HepG2 (cell line): Measurements from ENCODE around the gene SRF. TPM values are rescaled to one million over a fixed set of nuclear protein-coding genes. Genes with fewer than 3 reads are reported as not detected.

Source experiments
- ATAD3A ChIP-seq: sonication (generic); formaldehyde crosslinking; IDR thresholded peaks from 2 replicates; pipeline ENCODE4 v1.4.0; 2020; ENCODE audit warnings: missing genetic modification reagents
- ATM ChIP-seq: fragments of 450-650 bp; IDR thresholded peaks from 2 replicates; pipeline ENCODE4 v1.7.1; 2017; ENCODE audit warnings: mild to moderate bottlenecking, borderline replicate concordance
- DNMT3B ChIP-seq: conservative IDR thresholded peaks from 2 replicates; pipeline ENCODE4 v1.6.1; 2016; ENCODE audit warnings: missing biosample characterization, control low read depth
- GTF2F1 ChIP-seq: fragments of 150-350 bp; IDR thresholded peaks from 2 replicates; pipeline ENCODE4 v1.6.1; 2014; ENCODE audit warnings: low read length
- JUN ChIP-seq: sonication (generic); formaldehyde crosslinking; IDR thresholded peaks from 2 replicates; pipeline ENCODE4 v1.4.0; 2020; ENCODE audit warnings: mild to moderate bottlenecking, missing genetic modification reagents
- NCOA5 ChIP-seq: sonication (generic); formaldehyde crosslinking; IDR thresholded peaks from 2 replicates; pipeline ENCODE4 v1.4.0; 2020; ENCODE audit warnings: missing genetic modification reagents
- PAF1 ChIP-seq: IDR thresholded peaks from 2 replicates; pipeline ENCODE4 v1.6.1; 2016; ENCODE audit warnings: missing genetic modification reagents, missing compliant biosample characterization
- RARA ChIP-seq: IDR thresholded peaks from 2 replicates; pipeline ENCODE4 v1.6.1; 2016; ENCODE audit warnings: missing genetic modification reagents, missing compliant biosample characterization
- TARDBP ChIP-seq: sonication (generic); formaldehyde crosslinking; IDR thresholded peaks from 2 replicates; pipeline ENCODE4 v1.8.0; 2022; ENCODE audit warnings: mild to moderate bottlenecking, missing genetic modification reagents
- TEF ChIP-seq: sonication (generic); formaldehyde crosslinking; IDR thresholded peaks from 2 replicates; pipeline ENCODE4 v1.5.0; 2020; ENCODE audit warnings: missing genetic modification reagents
- ZNF432 ChIP-seq: sonication (generic); formaldehyde crosslinking; IDR thresholded peaks from 2 replicates; pipeline ENCODE4 v1.5.0; 2020; ENCODE audit warnings: missing genetic modification reagents, mild to moderate bottlenecking, borderline replicate concordance
- ZNF749 ChIP-seq: sonication (generic); formaldehyde crosslinking; IDR thresholded peaks from 2 replicates; pipeline ENCODE4 v1.8.0; 2022; ENCODE audit warnings: mild to moderate bottlenecking, missing genetic modification reagents, moderate library complexity, borderline replicate concordance
- ZNF879 ChIP-seq: sonication (generic); formaldehyde crosslinking; IDR thresholded peaks from 2 replicates; pipeline ENCODE4 v1.8.1; 2023; ENCODE audit warnings: missing genetic modification reagents
- ZSCAN31 ChIP-seq: sonication (generic); formaldehyde crosslinking; IDR thresholded peaks from 2 replicates; pipeline ENCODE4 v1.5.0; 2020; ENCODE audit warnings: low read depth, mild to moderate bottlenecking, missing genetic modification reagents
- polyA plus RNA-seq, 8 experiments: library from polyadenylated mRNA; depleted of rRNA in 3 of 8; stranded (reverse) in 7 of 8; unstranded in 1 of 8; fragments of >200 nt; fragmentation: Illumina TruSeq in 4 of 8; extraction: Trizol in 4 of 8; gene quantifications; 2 replicates each; pipeline versions ENCODE4 v1.2.1 to v1.2.3, GENCODE V29; 2011 to 2016; ENCODE audit warnings: low read depth in 4 of 8, missing spikeins in 1 of 8, mixed read lengths in 1 of 8; ENCODE audit not compliant: insufficient read depth in 1 of 8
- total RNA-seq, 5 experiments: library from RNA; depleted of rRNA; stranded (reverse); fragments of >200 nt; fragmentation: Illumina TruSeq; extraction: Trizol; gene quantifications; 2 replicates each; pipeline ENCODE4 v1.2.3, GENCODE V29; 2016; ENCODE audit warnings: low read depth in 1 of 5
- TF ChIP-seq, protein P1 (sequence below): sonication (generic); formaldehyde crosslinking; IDR thresholded peaks from 2 replicates; pipeline ENCODE4 v1.4.0; 2020; ENCODE audit warnings: missing genetic modification reagents, borderline replicate concordance
- TF ChIP-seq, protein P2 (sequence below): sonication (generic); formaldehyde crosslinking; IDR thresholded peaks from 2 replicates; pipeline ENCODE4 v1.5.0; 2020; ENCODE audit warnings: missing genetic modification reagents
- TF ChIP-seq, protein P3 (sequence below): sonication (generic); formaldehyde crosslinking; IDR thresholded peaks from 2 replicates; pipeline ENCODE4 v1.4.0; 2020; ENCODE audit warnings: mild to moderate bottlenecking, missing genetic modification reagents
- TF ChIP-seq, protein P4 (sequence below): sonication (generic); formaldehyde crosslinking; IDR thresholded peaks from 2 replicates; pipeline ENCODE4 v1.5.0; 2020; ENCODE audit warnings: missing genetic modification reagents

The SRF gene
- total and polyA plus RNA-seq, 2 of the 13 experiments (the other 11 are each of a cell fraction or from before 2014, with no cell fraction given) = 25.5 to 44.1 TPM

DNA sequence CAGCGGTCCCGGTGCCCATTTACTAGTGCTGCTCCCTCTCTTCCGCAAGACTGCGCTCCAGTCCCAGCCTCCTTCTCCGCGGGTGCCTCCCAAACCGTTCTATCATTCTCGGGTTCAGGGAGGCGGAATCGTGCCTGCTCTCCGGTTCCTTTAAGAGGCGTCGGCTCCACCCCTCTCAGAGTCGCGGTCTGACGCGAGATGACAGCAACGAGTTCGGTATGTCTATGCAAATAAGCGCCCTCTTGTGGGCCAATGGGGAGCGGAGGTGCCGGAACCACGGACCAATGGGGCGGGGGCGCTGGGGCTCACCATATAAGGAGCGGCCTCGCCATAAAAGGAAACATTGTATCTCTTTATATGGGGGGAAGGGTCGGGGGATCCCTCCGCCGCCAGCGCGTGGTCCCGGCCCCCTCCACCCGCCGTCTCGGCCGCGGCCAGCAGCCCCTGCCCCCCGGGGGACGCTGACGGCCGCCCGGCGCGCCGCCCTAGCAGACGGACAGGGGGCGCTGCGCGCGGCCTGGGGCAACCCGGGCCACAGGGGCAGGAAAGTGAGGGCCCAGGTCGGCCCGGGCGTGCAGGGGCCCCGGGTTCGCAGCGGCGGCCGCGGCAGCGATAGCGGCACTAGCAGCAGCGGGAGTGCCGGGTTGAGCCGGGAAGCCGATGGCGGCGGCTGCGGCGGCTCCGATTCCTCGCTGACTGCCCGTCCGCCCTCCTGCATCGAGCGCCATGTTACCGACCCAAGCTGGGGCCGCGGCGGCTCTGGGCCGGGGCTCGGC lies at the start of gene SRF (continued):
- no peak for TF ChIP-seq NCOA5 (CRISPR knock-in tag)
- peak; percentile 29; the same call in 1 of the 2 replicates for TF ChIP-seq RARA (CRISPR knock-in tag)
- TF ChIP-seq, protein P1, sequence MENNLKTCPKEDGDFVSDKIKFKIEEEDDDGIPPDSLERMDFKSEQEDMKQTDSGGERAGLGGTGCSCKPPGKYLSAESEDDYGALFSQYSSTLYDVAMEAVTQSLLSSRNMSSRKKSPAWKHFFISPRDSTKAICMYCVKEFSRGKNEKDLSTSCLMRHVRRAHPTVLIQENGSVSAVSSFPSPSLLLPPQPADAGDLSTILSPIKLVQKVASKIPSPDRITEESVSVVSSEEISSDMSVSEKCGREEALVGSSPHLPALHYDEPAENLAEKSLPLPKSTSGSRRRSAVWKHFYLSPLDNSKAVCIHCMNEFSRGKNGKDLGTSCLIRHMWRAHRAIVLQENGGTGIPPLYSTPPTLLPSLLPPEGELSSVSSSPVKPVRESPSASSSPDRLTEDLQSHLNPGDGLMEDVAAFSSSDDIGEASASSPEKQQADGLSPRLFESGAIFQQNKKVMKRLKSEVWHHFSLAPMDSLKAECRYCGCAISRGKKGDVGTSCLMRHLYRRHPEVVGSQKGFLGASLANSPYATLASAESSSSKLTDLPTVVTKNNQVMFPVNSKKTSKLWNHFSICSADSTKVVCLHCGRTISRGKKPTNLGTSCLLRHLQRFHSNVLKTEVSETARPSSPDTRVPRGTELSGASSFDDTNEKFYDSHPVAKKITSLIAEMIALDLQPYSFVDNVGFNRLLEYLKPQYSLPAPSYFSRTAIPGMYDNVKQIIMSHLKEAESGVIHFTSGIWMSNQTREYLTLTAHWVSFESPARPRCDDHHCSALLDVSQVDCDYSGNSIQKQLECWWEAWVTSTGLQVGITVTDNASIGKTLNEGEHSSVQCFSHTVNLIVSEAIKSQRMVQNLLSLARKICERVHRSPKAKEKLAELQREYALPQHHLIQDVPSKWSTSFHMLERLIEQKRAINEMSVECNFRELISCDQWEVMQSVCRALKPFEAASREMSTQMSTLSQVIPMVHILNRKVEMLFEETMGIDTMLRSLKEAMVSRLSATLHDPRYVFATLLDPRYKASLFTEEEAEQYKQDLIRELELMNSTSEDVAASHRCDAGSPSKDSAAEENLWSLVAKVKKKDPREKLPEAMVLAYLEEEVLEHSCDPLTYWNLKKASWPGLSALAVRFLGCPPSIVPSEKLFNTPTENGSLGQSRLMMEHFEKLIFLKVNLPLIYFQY (CRISPR knock-in tag) = peak; percentile 88; the same call in 1 of the 2 replicates
- no peak for TF ChIP-seq DNMT3B (CRISPR knock-in tag)
- peak; percentile 55; the same call in 1 of the 2 replicates for TF ChIP-seq TARDBP (CRISPR knock-in tag)
- TF ChIP-seq ZNF432 (CRISPR knock-in tag) = no peak
- TF ChIP-seq, protein P2, sequence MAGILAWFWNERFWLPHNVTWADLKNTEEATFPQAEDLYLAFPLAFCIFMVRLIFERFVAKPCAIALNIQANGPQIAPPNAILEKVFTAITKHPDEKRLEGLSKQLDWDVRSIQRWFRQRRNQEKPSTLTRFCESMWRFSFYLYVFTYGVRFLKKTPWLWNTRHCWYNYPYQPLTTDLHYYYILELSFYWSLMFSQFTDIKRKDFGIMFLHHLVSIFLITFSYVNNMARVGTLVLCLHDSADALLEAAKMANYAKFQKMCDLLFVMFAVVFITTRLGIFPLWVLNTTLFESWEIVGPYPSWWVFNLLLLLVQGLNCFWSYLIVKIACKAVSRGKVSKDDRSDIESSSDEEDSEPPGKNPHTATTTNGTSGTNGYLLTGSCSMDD (CRISPR knock-in tag) = 0 out of 2 replicates have a peak, but pooled peaks have one; percentile 66
- no peak; the same call in 1 of the 2 replicates for TF ChIP-seq ZSCAN31
- no peak for TF ChIP-seq PAF1 (CRISPR knock-in tag)
- TF ChIP-seq ATAD3A (CRISPR knock-in tag) = no peak
- TF ChIP-seq GTF2F1 = peak; percentile 45
- TF ChIP-seq JUN = 0 out of 2 replicates have a peak, but pooled peaks have one; percentile 11
- TF ChIP-seq, protein P3, sequence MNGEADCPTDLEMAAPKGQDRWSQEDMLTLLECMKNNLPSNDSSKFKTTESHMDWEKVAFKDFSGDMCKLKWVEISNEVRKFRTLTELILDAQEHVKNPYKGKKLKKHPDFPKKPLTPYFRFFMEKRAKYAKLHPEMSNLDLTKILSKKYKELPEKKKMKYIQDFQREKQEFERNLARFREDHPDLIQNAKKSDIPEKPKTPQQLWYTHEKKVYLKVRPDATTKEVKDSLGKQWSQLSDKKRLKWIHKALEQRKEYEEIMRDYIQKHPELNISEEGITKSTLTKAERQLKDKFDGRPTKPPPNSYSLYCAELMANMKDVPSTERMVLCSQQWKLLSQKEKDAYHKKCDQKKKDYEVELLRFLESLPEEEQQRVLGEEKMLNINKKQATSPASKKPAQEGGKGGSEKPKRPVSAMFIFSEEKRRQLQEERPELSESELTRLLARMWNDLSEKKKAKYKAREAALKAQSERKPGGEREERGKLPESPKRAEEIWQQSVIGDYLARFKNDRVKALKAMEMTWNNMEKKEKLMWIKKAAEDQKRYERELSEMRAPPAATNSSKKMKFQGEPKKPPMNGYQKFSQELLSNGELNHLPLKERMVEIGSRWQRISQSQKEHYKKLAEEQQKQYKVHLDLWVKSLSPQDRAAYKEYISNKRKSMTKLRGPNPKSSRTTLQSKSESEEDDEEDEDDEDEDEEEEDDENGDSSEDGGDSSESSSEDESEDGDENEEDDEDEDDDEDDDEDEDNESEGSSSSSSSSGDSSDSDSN (CRISPR knock-in tag) = peak; percentile 93
- 0 out of 2 replicates have a peak, but pooled peaks have one; percentile 66 for TF ChIP-seq ZNF749 (CRISPR knock-in tag)
- TF ChIP-seq ZNF879 (CRISPR knock-in tag) = 0 out of 2 replicates have a peak, but pooled peaks have one; percentile 46
- TF ChIP-seq, protein P4, sequence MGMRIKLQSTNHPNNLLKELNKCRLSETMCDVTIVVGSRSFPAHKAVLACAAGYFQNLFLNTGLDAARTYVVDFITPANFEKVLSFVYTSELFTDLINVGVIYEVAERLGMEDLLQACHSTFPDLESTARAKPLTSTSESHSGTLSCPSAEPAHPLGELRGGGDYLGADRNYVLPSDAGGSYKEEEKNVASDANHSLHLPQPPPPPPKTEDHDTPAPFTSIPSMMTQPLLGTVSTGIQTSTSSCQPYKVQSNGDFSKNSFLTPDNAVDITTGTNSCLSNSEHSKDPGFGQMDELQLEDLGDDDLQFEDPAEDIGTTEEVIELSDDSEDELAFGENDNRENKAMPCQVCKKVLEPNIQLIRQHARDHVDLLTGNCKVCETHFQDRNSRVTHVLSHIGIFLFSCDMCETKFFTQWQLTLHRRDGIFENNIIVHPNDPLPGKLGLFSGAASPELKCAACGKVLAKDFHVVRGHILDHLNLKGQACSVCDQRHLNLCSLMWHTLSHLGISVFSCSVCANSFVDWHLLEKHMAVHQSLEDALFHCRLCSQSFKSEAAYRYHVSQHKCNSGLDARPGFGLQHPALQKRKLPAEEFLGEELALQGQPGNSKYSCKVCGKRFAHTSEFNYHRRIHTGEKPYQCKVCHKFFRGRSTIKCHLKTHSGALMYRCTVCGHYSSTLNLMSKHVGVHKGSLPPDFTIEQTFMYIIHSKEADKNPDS = no peak
- no peak for TF ChIP-seq TEF (CRISPR knock-in tag)
- no peak for TF ChIP-seq ATM
